GM18511 (cell line): Measurements from ENCODE around the gene NRK.
"Not testable (repeated sequence)": the region's sequence is repeated elsewhere in the genome, so short reads cannot be mapped to it uniquely, and the experiment has no call there.

Source experiments
- ATAC-seq: cut with Tn5 transposase; IDR thresholded peaks from one replicate; pipeline ENCODE4 v1.9.1; 2021; ENCODE audit warnings: mild to moderate bottlenecking, moderate library complexity; ENCODE audit not compliant: unreplicated experiment

The NRK gene, protein sequence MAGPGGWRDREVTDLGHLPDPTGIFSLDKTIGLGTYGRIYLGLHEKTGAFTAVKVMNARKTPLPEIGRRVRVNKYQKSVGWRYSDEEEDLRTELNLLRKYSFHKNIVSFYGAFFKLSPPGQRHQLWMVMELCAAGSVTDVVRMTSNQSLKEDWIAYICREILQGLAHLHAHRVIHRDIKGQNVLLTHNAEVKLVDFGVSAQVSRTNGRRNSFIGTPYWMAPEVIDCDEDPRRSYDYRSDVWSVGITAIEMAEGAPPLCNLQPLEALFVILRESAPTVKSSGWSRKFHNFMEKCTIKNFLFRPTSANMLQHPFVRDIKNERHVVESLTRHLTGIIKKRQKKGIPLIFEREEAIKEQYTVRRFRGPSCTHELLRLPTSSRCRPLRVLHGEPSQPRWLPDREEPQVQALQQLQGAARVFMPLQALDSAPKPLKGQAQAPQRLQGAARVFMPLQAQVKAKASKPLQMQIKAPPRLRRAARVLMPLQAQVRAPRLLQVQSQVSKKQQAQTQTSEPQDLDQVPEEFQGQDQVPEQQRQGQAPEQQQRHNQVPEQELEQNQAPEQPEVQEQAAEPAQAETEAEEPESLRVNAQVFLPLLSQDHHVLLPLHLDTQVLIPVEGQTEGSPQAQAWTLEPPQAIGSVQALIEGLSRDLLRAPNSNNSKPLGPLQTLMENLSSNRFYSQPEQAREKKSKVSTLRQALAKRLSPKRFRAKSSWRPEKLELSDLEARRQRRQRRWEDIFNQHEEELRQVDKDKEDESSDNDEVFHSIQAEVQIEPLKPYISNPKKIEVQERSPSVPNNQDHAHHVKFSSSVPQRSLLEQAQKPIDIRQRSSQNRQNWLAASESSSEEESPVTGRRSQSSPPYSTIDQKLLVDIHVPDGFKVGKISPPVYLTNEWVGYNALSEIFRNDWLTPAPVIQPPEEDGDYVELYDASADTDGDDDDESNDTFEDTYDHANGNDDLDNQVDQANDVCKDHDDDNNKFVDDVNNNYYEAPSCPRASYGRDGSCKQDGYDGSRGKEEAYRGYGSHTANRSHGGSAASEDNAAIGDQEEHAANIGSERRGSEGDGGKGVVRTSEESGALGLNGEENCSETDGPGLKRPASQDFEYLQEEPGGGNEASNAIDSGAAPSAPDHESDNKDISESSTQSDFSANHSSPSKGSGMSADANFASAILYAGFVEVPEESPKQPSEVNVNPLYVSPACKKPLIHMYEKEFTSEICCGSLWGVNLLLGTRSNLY (N-terminal part only)

GRCh38 chrX:105822138-105823091 is at the start of gene NRK:
Gene NRK (plus strand): TSS chrX:105822539. CDS start chrX:105822846, 307 bp downstream.
- no peak for ATAC-seq

DNA sequence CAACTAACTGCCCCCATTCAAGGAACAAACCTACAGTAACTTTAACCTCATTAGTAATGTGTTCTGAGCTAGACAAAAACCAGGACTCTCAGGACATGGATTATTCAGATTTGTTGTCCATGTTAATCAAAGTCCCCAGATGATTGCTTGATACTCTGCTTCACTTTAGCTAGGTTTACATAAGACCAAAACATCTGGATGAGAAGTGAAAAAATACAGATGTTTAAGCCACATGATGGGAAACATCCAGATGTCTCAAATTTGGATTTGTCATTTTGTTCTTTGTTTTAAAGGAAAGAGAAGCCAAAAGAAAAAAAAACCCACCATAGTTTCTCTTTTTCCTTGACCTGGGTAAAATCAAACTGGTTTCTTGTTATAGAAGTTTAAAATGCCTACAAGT is 48.5 kb upstream of the NRK start:
- ATAC-seq: no peak

DNA sequence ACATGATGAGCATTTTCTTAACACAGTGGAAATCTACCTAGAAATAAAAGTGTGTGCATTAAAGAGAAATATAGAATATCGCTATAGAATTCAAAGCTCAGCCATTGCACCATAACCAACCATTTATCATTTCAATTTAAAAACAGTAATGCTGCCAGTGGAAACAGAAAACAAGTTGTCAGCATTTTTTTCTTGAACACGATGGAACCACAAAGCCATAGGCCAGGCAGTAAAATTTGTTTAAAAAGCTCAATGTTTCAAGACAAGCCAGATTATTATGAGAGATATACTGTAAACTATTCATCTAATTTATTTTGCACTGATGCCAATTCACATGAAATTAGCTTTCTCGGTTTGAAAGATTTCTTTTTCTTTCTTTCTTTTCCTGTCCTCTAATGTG is 46.7 kb upstream of the NRK start:
- ATAC-seq: no peak

GRCh38 chrX:105781804-105782203 is 40.5 kb upstream of the NRK start:
- ATAC-seq: no peak

DNA sequence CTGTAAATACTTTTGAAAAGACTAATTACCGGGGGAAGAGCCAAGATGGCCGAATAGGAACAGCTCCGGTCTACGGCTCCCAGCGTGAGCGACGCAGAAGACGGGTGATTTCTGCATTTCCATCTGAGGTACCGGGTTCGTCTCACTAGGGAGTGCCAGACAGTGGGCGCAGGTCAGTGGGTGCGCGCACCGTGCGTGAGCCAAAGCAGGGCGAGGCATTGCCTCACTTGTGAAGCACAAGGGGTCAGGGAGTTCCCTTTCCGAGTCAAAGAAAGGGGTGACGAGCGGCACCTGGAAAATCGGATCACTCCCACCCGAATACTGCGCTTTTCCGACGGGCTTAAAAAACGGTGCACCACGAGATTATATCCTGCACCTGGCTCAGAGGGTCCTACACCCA is 25.5 kb upstream of the NRK start:
- not testable (repeated sequence) for ATAC-seq

DNA sequence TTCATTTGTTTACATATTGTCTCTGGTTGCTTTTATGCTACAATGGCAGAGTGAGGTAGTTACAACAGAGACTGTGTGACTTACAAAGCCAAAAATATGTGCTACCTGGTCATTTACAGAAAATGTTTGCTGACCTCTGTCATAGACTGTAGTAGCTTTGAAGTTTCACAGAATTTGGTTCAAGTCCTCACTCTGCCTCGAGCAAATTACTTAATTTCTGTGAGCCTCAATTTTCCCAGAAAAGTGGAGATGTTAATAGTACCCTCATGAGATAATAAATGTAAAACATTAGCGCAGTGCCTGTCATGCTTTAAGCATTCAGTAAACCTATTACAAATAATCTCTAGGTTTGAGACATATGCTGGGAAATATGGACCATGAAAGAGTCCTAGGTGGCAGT is 18.4 kb upstream of the NRK start:
- ATAC-seq: no peak

DNA sequence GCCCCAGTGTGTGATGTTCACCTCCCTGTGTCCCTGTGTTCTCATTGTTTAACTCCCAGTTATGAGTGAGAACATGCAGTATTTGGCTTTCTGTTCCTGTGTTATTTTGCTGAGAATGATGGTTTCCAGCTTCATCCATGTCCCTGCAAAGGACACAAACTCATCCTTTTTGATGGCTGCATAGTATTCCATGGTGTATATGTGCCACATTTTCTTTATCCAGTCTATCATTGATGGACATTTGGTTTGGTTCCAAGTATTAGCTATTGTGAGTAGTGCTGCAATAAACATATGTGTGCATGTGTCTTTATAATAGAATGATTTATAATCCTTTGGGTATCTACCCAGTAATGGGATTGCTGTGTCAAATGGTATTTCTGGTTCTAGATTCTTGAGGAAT is 16.7 kb upstream of the NRK start:
- ATAC-seq: not testable (repeated sequence)

- ATAC-seq: no peak
Measured at GRCh38 chrX:105816517-105816916, 5.8 kb upstream of the NRK start.

GRCh38 chrX:105820247-105820646 is 2.1 kb upstream of the NRK start:
- no peak for ATAC-seq

- no peak for ATAC-seq
Measured at GRCh38 chrX:105821471-105822121, 743 bp upstream of the NRK start.

DNA sequence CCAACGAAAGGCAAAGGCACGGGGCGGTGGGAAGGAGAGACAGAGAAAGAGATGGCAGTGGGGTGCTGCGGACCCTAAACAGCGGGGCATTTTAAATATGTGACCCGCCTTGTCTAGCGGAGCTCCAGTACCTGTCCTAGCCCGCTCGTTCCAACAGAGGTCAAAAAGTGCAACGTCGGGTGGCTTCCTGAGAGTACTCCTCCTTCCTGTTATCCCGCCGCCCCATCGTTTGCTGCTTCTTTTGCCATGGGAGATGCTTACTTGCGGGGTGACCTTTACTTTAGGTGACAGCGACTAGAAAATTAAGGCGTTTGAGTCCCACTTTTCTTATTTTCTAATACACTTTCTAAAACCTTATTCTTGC is 735 bp downstream of the NRK start:
- no peak for ATAC-seq

DNA sequence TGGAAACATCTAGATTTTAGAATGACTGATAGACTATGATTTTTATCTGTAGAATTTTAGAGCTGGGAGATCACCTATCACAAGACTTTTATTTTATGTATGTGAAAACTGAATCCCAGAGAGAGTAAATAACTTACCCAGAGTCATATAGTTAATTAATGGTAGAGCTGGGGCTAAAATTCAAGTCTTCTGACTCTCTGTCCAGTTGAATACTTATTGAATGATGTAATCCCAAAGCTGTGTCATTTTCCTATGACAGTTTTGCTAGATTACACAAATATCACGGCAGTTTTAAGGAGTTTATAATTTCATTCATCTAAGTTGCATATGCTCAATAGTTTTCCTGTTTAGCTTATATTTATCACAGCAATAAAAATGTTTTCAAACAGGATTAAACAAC is 6.7 kb downstream of the NRK start:
- ATAC-seq: no peak

GRCh38 chrX:105837232-105837631 is 14.9 kb downstream of the NRK start:
- no peak for ATAC-seq

GRCh38 chrX:105845631-105846030 is 23.3 kb downstream of the NRK start:
- ATAC-seq: no peak

DNA sequence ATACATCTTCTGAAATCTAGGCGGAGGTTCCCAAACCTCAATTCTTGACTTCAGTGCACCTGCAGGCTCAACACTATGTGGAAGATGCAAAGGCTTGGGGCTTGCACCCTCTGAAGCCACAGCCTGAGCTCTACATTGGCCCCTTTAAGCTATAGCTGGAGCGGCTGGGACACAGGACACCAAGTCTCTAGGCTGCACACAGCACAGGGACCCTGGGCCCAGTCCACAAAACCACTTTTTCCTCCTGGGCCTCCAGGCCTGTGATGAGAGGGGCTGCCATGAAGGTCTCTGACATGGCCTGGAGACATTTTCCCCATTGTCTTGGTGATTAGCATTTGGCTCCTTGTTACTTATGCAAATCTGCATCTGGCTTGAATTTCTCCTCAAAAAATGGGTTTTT is 27.8 kb downstream of the NRK start:
- ATAC-seq: not testable (repeated sequence)

DNA sequence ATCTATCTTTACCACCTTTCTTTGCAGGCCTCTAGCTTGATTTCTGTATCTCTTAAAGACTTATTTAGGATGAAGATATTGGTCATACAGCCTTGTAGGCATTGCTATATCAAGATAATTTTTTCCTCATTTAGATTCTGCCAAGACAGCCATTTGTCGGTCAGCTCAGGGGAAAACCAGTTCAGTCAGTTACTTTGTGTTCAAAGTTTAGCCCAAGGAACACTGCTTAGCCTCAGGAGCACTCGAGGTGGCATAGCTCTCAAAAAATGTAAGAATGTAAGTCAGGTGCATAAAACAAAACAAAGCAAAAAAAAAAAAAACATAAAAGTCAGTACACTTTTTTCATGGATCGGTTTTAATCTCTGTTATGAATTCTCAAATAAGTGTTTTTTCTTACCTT is 43.4 kb downstream of the NRK start:
- no peak for ATAC-seq

GRCh38 chrX:105869701-105870100 is 47.4 kb downstream of the NRK start:
- ATAC-seq: no peak

DNA sequence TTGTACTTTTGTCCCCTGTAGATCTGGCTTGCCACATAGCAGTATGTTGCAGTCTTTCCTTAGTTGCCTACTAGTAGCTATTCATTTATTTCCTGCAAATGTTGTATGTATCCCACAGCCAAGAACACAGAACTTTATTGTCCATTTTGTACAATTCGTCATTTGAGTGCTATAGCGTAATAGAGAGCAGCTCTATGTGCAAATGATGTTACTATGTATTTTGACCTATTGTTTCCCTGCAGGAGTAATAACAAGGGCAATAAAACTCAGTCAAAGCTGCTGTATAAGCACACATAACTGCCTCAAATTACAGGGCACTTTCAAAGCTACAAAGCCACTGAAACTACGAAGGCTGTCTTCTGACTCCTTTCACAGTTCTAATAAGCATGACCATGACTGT is 48.1 kb downstream of the NRK start:
- no peak for ATAC-seq

DNA sequence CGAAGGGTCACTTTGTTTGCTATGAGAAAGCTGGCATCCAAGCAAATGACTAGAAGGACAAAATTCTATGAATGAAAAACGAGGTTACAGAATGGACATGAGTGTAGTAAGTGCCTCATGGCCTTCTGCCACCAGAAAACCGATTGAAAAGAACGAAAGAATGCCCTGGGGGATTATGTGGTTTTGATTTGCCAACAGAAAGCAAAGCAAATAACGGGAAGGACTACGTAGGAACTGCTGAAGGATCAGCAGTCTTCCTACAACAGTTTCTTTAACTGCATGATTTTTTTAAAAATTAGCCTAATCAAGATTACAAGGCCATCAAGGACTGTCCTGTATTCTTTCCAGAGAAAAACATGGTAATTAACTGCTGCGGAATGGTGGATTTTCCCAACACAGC is 50.6 kb downstream of the NRK start:
- no peak for ATAC-seq

- no peak for ATAC-seq
Measured at GRCh38 chrX:105874790-105875189, 52.5 kb downstream of the NRK start.
